ENCODE measurements around the gene RALA. TPM values are rescaled to one million over a fixed set of nuclear protein-coding genes. Genes with fewer than 3 reads are reported as not detected.

Gene RALA
- total RNA-seq, 1 donor from 2014 or later: 42.6 TPM

GRCh38 chr7:39659356-39660013, 36.1 kb downstream of the RALA start:
- peaks cover 48% of the 10 kb centered on the region for H3K36me3 Mint-ChIP-seq
- no peaks in the 10 kb centered on the region for H3K4me1 Mint-ChIP-seq (ENCODE audit: unreplicated experiment)
- no peak for DNase-seq (ENCODE audit: extremely low spot score, unreplicated experiment)
- H3K27me3 Mint-ChIP-seq: no peaks in the 10 kb centered on the region
- peaks cover 7% of the 10 kb centered on the region for H3K9me3 Mint-ChIP-seq
- no peak for TF ChIP-seq CTCF (conservative IDR thresholded peaks at IDR 0.05)
- no peak overlapping the region for H3K4me3 Mint-ChIP-seq
- H3K27ac Mint-ChIP-seq: no peak overlapping the region

- no peak for TF ChIP-seq CTCF (conservative IDR thresholded peaks at IDR 0.05)
- Mint-ChIP-seq H3K27ac (no peak overlapping the region), H3K4me3 (no peak overlapping the region), H3K4me1 (ENCODE audit: unreplicated experiment) (peaks cover 5% of the 10 kb centered on the region), H3K36me3 (peaks cover 42% of the 10 kb centered on the region), H3K27me3 (no peaks in the 10 kb centered on the region), H3K9me3 (peaks cover 7% of the 10 kb centered on the region)
- no peak for DNase-seq (ENCODE audit: extremely low spot score, unreplicated experiment)
Observed at GRCh38 chr7:39661960-39662359, 38.6 kb downstream of the RALA start.

GRCh38 chr7:39663263-39663662, 39.9 kb downstream of the RALA start:
- H3K27ac Mint-ChIP-seq: no peak overlapping the region
- H3K9me3 Mint-ChIP-seq: peaks cover 7% of the 10 kb centered on the region
- H3K4me1 Mint-ChIP-seq (ENCODE audit: unreplicated experiment): peaks cover 15% of the 10 kb centered on the region
- no peak overlapping the region for H3K4me3 Mint-ChIP-seq
- no peak for DNase-seq (ENCODE audit: extremely low spot score, unreplicated experiment)
- H3K27me3 Mint-ChIP-seq: no peaks in the 10 kb centered on the region
- H3K36me3 Mint-ChIP-seq: peaks cover 44% of the 10 kb centered on the region
- TF ChIP-seq CTCF (conservative IDR thresholded peaks at IDR 0.05): no peak

- TF ChIP-seq CTCF (conservative IDR thresholded peaks at IDR 0.05): no peak
- Mint-ChIP-seq H3K27ac (no peak overlapping the region), H3K9me3 (peaks cover 7% of the 10 kb centered on the region), H3K4me1 (ENCODE audit: unreplicated experiment) (peaks cover 16% of the 10 kb centered on the region), H3K36me3 (peaks cover 46% of the 10 kb centered on the region), H3K4me3 (no peak overlapping the region), H3K27me3 (no peaks in the 10 kb centered on the region)
- no peak for DNase-seq (ENCODE audit: extremely low spot score, unreplicated experiment)
Observed at GRCh38 chr7:39664057-39664456, 40.7 kb downstream of the RALA start.

- Mint-ChIP-seq H3K27me3 (no peaks in the 10 kb centered on the region), H3K36me3 (peaks cover 46% of the 10 kb centered on the region), H3K27ac (no peak overlapping the region), H3K4me3 (no peak overlapping the region), H3K9me3 (peaks cover 7% of the 10 kb centered on the region), H3K4me1 (ENCODE audit: unreplicated experiment) (peaks cover 19% of the 10 kb centered on the region)
- DNase-seq (ENCODE audit: extremely low spot score, unreplicated experiment): no peak
- TF ChIP-seq CTCF (conservative IDR thresholded peaks at IDR 0.05): no peak
Observed at GRCh38 chr7:39664585-39664984, 41.2 kb downstream of the RALA start.
